H1 (cell line): ENCODE results near the gene EDA. TPM values are rescaled to one million over a fixed set of nuclear protein-coding genes. Genes with fewer than 3 reads are reported as not detected.

ENCODE experiments used
- CTCF ChIA-PET: fragments of 300-600 bp; sonication (Branson Sonifier 250); formaldehyde crosslinking; loops from one replicate; lab custom pipeline; 2021; ENCODE audit not compliant: partially characterized antibody; lab: Charles Lee
- POLR2A ChIA-PET: fragments of 300-600 bp; sonication (Branson Sonifier 250); formaldehyde crosslinking; loops from one replicate; lab custom pipeline; 2021; ENCODE audit warnings: inconsistent platforms; ENCODE audit not compliant: partially characterized antibody; lab: Charles Lee
- DNase-seq, 2 experiments: peaks; one replicate each; pipeline versions ENCODE4 v3.0.0 to v3.0.0-alpha.2; 2010 to 2022; ENCODE audit warnings: low spot score in 2 of 2, low read depth in 1 of 2, mixed read lengths in 1 of 2
- FAIRE-seq: peaks from 2 replicates; lab custom pipeline; 2011; peaks lifted over from hg19 to GRCh38; lab: Jason Lieb, UNC
- H2AFZ ChIP-seq: 2 replicates; pipeline ENCODE4 v1.8.1; 2012; ENCODE audit warnings: low read length, inconsistent platforms
- H2AK5ac ChIP-seq: 2 replicates; pipeline ENCODE4 v1.6.1; 2013; ENCODE audit warnings: low read depth, low read length
- H2BK120ac ChIP-seq: replicated peaks from 2 replicates; pipeline ENCODE3; 2013; ENCODE audit warnings: low read depth, low read length, inconsistent platforms
- H2BK12ac ChIP-seq: 2 replicates; pipeline ENCODE4 v1.6.1; 2013; ENCODE audit warnings: low read depth, low read length
- H2BK15ac ChIP-seq: 2 replicates; pipeline ENCODE4 v1.6.1; 2013; ENCODE audit warnings: low read length
- H2BK20ac ChIP-seq: 2 replicates; pipeline ENCODE4 v1.6.1; 2013; ENCODE audit warnings: low read length
- H2BK5ac ChIP-seq: 2 replicates; pipeline ENCODE4 v1.6.1; 2013; ENCODE audit warnings: low read depth, low read length
- H3K14ac ChIP-seq: 2 replicates; pipeline ENCODE4 v1.6.1; 2013; ENCODE audit warnings: inconsistent platforms; ENCODE audit not compliant: insufficient read length
- H3K18ac ChIP-seq: 2 replicates; pipeline ENCODE4 v1.6.1; 2013; ENCODE audit warnings: low read length; ENCODE audit errors: extremely low read depth
- H3K23ac ChIP-seq: 2 replicates; pipeline ENCODE4 v1.6.1; 2013; ENCODE audit warnings: inconsistent platforms; ENCODE audit not compliant: insufficient read length
- H3K23me2 ChIP-seq: 2 replicates; pipeline ENCODE4 v1.6.1; 2013; ENCODE audit warnings: low read depth, low read length
- H3K27ac ChIP-seq: 2 replicates; pipeline ENCODE4 v1.6.1; 2011; ENCODE audit warnings: low read depth, low read length, inconsistent platforms
- H3K27me3 ChIP-seq, 4 experiments: replicated peaks in 1 of 4; 1 replicate in 1 of 4; 2 replicates in 3 of 4; pipeline versions ENCODE4 v1.6.1 to v1.8.1; 2011 to 2013; ENCODE audit warnings: low read length in 3 of 4, mild to moderate bottlenecking in 3 of 4, inconsistent platforms in 2 of 4, mixed read lengths in 2 of 4, moderate library complexity in 1 of 4; ENCODE audit not compliant: control insufficient read depth in 3 of 4, insufficient read depth in 3 of 4; ENCODE audit errors: extremely low read depth in 1 of 4
- H3K36me3 ChIP-seq, 4 experiments: 2 replicates each; pipeline versions ENCODE4 v1.6.1 to v1.8.1; 2011 to 2013; ENCODE audit warnings: mild to moderate bottlenecking in 4 of 4, low read length in 3 of 4, moderate library complexity in 2 of 4, control low read depth in 1 of 4, inconsistent platforms in 1 of 4; ENCODE audit not compliant: insufficient read depth in 4 of 4, control insufficient read depth in 2 of 4
- H3K4ac ChIP-seq: replicated peaks from 2 replicates; pipeline ENCODE3; 2013; ENCODE audit warnings: low read length, low read depth, mixed read lengths, inconsistent platforms; ENCODE audit not compliant: insufficient read length
- H3K4me1 ChIP-seq, 4 experiments: replicated peaks in 1 of 4; 1 replicate in 1 of 4; 2 replicates in 3 of 4; pipeline versions ENCODE4 v1.6.1 to v1.8.1; 2011 to 2013; ENCODE audit warnings: low read length in 3 of 4, inconsistent platforms in 2 of 4, mixed read lengths in 1 of 4; ENCODE audit not compliant: insufficient read depth in 4 of 4, control insufficient read depth in 3 of 4
- H3K4me2 ChIP-seq, 2 experiments: 2 replicates each; pipeline versions ENCODE4 v1.6.1 to v1.8.1; 2011 to 2013; ENCODE audit warnings: low read depth in 2 of 2, low read length in 2 of 2, control low read depth in 1 of 2, inconsistent platforms in 1 of 2, mild to moderate bottlenecking in 1 of 2; ENCODE audit not compliant: insufficient read depth in 1 of 2
- H3K4me3 ChIP-seq, 4 experiments: fragments of 200-600, 300-600 bp in 1 of 4; sonication (generic), shearing (Covaris generic), sonication (Bioruptor Twin) in 1 of 4; 2 replicates each; pipeline versions ENCODE4 v1.5.1 to v1.8.1; 2011 to 2016; ENCODE audit warnings: low read length in 4 of 4, low read depth in 3 of 4, control low read depth in 2 of 4, inconsistent platforms in 2 of 4, mild to moderate bottlenecking in 2 of 4, mixed read lengths in 1 of 4, moderate library complexity in 1 of 4; ENCODE audit not compliant: insufficient read depth in 2 of 4; ENCODE audit errors: extremely low read depth in 1 of 4
- H3K56ac ChIP-seq: replicated peaks from 2 replicates; pipeline ENCODE3; 2013; ENCODE audit warnings: low read depth, mild to moderate bottlenecking, mixed read lengths, low read length, inconsistent platforms; ENCODE audit not compliant: insufficient read length
- H3K79me1 ChIP-seq: 2 replicates; pipeline ENCODE4 v1.6.1; 2013; ENCODE audit warnings: low read depth, low read length, control low read depth
- H3K79me2 ChIP-seq, 2 experiments: 2 replicates each; pipeline versions ENCODE4 v1.6.1 to v1.8.1; 2012 to 2013; ENCODE audit warnings: low read length in 2 of 2, mild to moderate bottlenecking in 2 of 2, inconsistent platforms in 1 of 2; ENCODE audit not compliant: insufficient read depth in 2 of 2, control insufficient read depth in 1 of 2
- H3K9ac ChIP-seq, 4 experiments: replicated peaks in 1 of 4; 1 replicate in 1 of 4; 2 replicates in 3 of 4; pipeline versions ENCODE4 v1.6.1 to v1.8.1; 2011 to 2013; ENCODE audit warnings: low read depth in 3 of 4, low read length in 3 of 4, control low read depth in 2 of 4, mild to moderate bottlenecking in 2 of 4, moderate library complexity in 2 of 4, inconsistent platforms in 1 of 4; ENCODE audit errors: extremely low read depth in 1 of 4
- H3K9me3 ChIP-seq, 2 experiments: 2 replicates each; pipeline versions ENCODE4 v1.6.1 to v1.8.1; 2012 to 2013; ENCODE audit warnings: mild to moderate bottlenecking in 2 of 2, moderate library complexity in 2 of 2, control low read depth in 1 of 2, inconsistent platforms in 1 of 2, low read depth in 1 of 2, low read length in 1 of 2, mixed read lengths in 1 of 2; ENCODE audit not compliant: insufficient read depth in 2 of 2
- H4K20me1 ChIP-seq, 2 experiments: replicated peaks in 1 of 2; 2 replicates each; pipeline versions ENCODE3 to v1.8.1; 2011 to 2013; ENCODE audit warnings: inconsistent platforms in 2 of 2, low read length in 2 of 2, mild to moderate bottlenecking in 1 of 2; ENCODE audit not compliant: insufficient read depth in 2 of 2, control insufficient read depth in 1 of 2
- H4K5ac ChIP-seq: 2 replicates; pipeline ENCODE4 v1.6.1; 2013; ENCODE audit warnings: low read length, low read depth, mixed read lengths, inconsistent platforms; ENCODE audit not compliant: insufficient read length
- H4K8ac ChIP-seq: 2 replicates; pipeline ENCODE4 v1.8.0; 2013; ENCODE audit warnings: mild to moderate bottlenecking, moderate library complexity, low read length, inconsistent platforms; ENCODE audit not compliant: insufficient read depth; ENCODE audit errors: extremely low read depth
- H4K91ac ChIP-seq: replicated peaks from 2 replicates; pipeline ENCODE3; 2013; ENCODE audit warnings: low read length, mixed read lengths, inconsistent platforms; ENCODE audit not compliant: insufficient read length
- BCL11A ChIP-seq, 2 experiments: IDR thresholded peaks; one replicate each; pipeline ENCODE4 v1.6.1; 2011; ENCODE audit warnings: low read depth in 2 of 2, low read length in 2 of 2, mild to moderate bottlenecking in 2 of 2
- EZH2 ChIP-seq: fragments of 200-600 bp; sonication (generic); IDR thresholded peaks from 2 replicates; pipeline ENCODE4 v1.7.1; 2012; ENCODE audit warnings: low read depth, mild to moderate bottlenecking, moderate library complexity, low read length, inconsistent platforms; ENCODE audit not compliant: severe bottlenecking
- FOSL1 ChIP-seq: IDR thresholded peaks from 2 replicates; pipeline ENCODE4 v1.6.1; 2011; ENCODE audit warnings: mild to moderate bottlenecking, low read depth, low read length, moderate library complexity; ENCODE audit not compliant: insufficient read depth
- JUN ChIP-seq: IDR thresholded peaks from 2 replicates; pipeline ENCODE4 v1.6.1; 2011; ENCODE audit warnings: low read depth, mild to moderate bottlenecking, improper control_type of control experiment, low read length
- KDM1A ChIP-seq: fragments of 200-600, 300-600 bp; sonication (generic); IDR thresholded peaks from 2 replicates; pipeline ENCODE4 v1.7.1; 2016; ENCODE audit warnings: mild to moderate bottlenecking, low read length, borderline replicate concordance
- KDM5A ChIP-seq: fragments of 200-600 bp; IDR thresholded peaks from 2 replicates; pipeline ENCODE4 v1.7.1; 2012; ENCODE audit warnings: mild to moderate bottlenecking, low read length, inconsistent platforms, mixed read lengths
- POLR2A ChIP-seq, 2 experiments: IDR thresholded peaks; 1 replicate in 1 of 2; 2 replicates in 1 of 2; pipeline ENCODE4 v1.6.1; 2011; ENCODE audit warnings: low read depth in 2 of 2, low read length in 2 of 2, mild to moderate bottlenecking in 2 of 2; ENCODE audit errors: control extremely low read depth in 1 of 2
- POLR2AphosphoS5 ChIP-seq: IDR thresholded peaks from 2 replicates; pipeline ENCODE4 v1.6.1; 2011; ENCODE audit warnings: low read depth, low read length
- POU5F1 ChIP-seq: IDR thresholded peaks from 2 replicates; pipeline ENCODE4 v1.6.1; 2011; ENCODE audit warnings: low read depth, mild to moderate bottlenecking, low read length, moderate library complexity
- RBBP5 ChIP-seq: IDR thresholded peaks from 2 replicates; pipeline ENCODE4 v1.7.1; 2012; ENCODE audit warnings: low read depth, mild to moderate bottlenecking, inconsistent platforms, low read length, moderate library complexity, borderline replicate concordance
- RNF2 ChIP-seq: fragments of 200-900, 300-1000 bp; sonication (generic); IDR thresholded peaks from 2 replicates; pipeline ENCODE4 v1.7.1; 2016; ENCODE audit warnings: borderline replicate concordance, low read depth, mild to moderate bottlenecking, antibody characterized with exemption, low read length; ENCODE audit not compliant: poor library complexity, severe bottlenecking; ENCODE audit errors: missing control alignments
- SIX5 ChIP-seq: IDR thresholded peaks from 2 replicates; pipeline ENCODE4 v1.6.1; 2011; ENCODE audit warnings: mild to moderate bottlenecking, low read depth, low read length
- USF2 ChIP-seq: IDR thresholded peaks from 2 replicates; pipeline ENCODE4 v1.6.1; 2011; ENCODE audit warnings: low read length, improper control_type of control experiment
- YY1 ChIP-seq: IDR thresholded peaks from 2 replicates; pipeline ENCODE4 v1.6.1; 2011; ENCODE audit warnings: low read depth, mild to moderate bottlenecking, low read length
- WGBS, 2 experiments: shearing (Covaris generic) in 1 of 2; methylation state at CpG; one replicate each; pipeline versions ENCODE4 v1.1.6 to v1.1.7; 2013 to 2015; ENCODE audit warnings: low lambda C conversion rate in 2 of 2, mixed read lengths in 2 of 2, inconsistent platforms in 1 of 2, low coverage in 1 of 2, missing lambda C conversion rate in 1 of 2; ENCODE audit not compliant: insufficient replicate concordance in 2 of 2, insufficient coverage in 1 of 2, insufficient read length in 1 of 2; ENCODE audit errors: extremely low coverage in 1 of 2, missing lambda C conversion rate in 1 of 2; 5-methylcytosine and 5-hydroxymethylcytosine counted together
- polyA plus RNA-seq, 7 experiments: library from polyadenylated mRNA; depleted of rRNA in 3 of 7; stranded (reverse) in 5 of 7; unstranded in 2 of 7; fragments of >200 nt in 5 of 7; fragments of 200-250 nt in 2 of 7; gene quantifications; 1 replicate in 5 of 7; 2 replicates in 1 of 7; 4 replicates in 1 of 7; pipeline versions ENCODE4 v1.2.1 to v1.2.3, GENCODE V29; 2011 to 2013; ENCODE audit warnings: missing spikeins in 2 of 7, mixed read lengths in 2 of 7
- total RNA-seq: library from RNA; stranded (reverse); fragmentation: NEBNext Ultra II Directional; extraction: Animal tissue kit (Norgen Biotek cat#: 25700); gene quantifications from 2 replicates; pipeline ENCODE4 v1.2.1, GENCODE V29; 2021

Gene EDA
- total and polyA plus RNA-seq, 2 of the 8 experiments (the other 6 are each of a cell fraction or from before 2014, with no cell fraction given): 7.5 to 10.5 TPM

DNA sequence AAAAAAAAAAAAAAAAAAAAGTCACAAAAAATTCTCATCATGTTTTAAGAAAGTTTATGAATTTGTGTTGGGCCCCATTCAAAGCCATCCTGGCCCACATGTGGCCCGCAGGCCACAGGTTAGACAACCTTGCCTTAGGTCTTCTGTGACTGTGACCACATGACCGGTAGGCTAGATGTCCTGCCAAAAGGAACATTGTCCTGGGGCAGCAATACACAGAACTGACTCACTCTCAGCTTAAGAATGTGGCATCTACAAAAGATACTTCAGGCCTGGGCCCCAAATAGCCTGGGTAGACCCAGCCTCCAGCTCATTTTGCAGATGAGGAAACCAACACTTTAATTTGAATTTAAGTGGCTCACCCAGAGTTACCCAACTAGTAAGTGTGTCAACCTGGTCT lies 423.8 kb downstream of the EDA start:
- Histone ChIP-seq H3K79me2 (no peaks in the 10 kb centered on the region), H3K36me3 (no peaks in the 10 kb centered on the region), H3K23ac (no peak overlapping the region), H3K4me2 (no peak overlapping the region), H2AK5ac (no peak overlapping the region), H3K27me3 (no peaks in the 10 kb centered on the region), H3K56ac (no peak overlapping the region), H4K20me1 (no peaks in the 10 kb centered on the region), H2BK12ac (no peak overlapping the region), H3K4me1 (no peaks in the 10 kb centered on the region), H3K9ac (no peak overlapping the region), H2BK120ac (no peak overlapping the region), H3K18ac (no peak overlapping the region), H2AFZ (no peak overlapping the region), H3K23me2 (no peaks in the 10 kb centered on the region), H2BK5ac (no peak overlapping the region), H2BK15ac (no peak overlapping the region), H4K91ac (no peak overlapping the region), H4K5ac (no peak overlapping the region), H3K9me3 (no peaks in the 10 kb centered on the region), H3K4me3 (no peak overlapping the region), H3K14ac (no peak overlapping the region), H3K4ac (no peak overlapping the region), H3K27ac (no peak overlapping the region), H2BK20ac (no peak overlapping the region), H3K79me1 (no peaks in the 10 kb centered on the region), H4K8ac (no peak overlapping the region)
- DNase-seq (no peak), FAIRE-seq (no peak)
- 100% methylated on average over 2 of the region's 2 CpGs; no CpG with 5 or more reads in 1 of the 2 experiments for WGBS, 2 experiments
- ChIA-PET POLR2A (no interaction called here), CTCF (interaction anchor here (0.7 to 9.6 kb wide), 4 partner anchors 10 to 93 kb away, joined by 3 to 62 read pairs (median 4); partner anchors contain the start of gene IGBP1)
- TF ChIP-seq RBBP5: no peak
- TF ChIP-seq JUN: no peak
- TF ChIP-seq KDM1A: no peak
- no peak for TF ChIP-seq POLR2AphosphoS5
- TF ChIP-seq EZH2: no peak
- TF ChIP-seq POU5F1: no peak
- no peak for TF ChIP-seq SIX5
- TF ChIP-seq POLR2A (IDR thresholded peaks at IDR 0.05; ENCODE audit: control extremely low read depth in 1 of 2, low read depth in 2 of 2, low read length in 2 of 2): no peak
- no peak for TF ChIP-seq BCL11A (IDR thresholded peaks at IDR 0.05; ENCODE audit: low read depth in 2 of 2, low read length in 2 of 2)
- no peak for TF ChIP-seq FOSL1
- no peak for TF ChIP-seq YY1
- TF ChIP-seq USF2: no peak
- TF ChIP-seq KDM5A: no peak
- no peak for TF ChIP-seq RNF2
